GM15510 (cell line): ENCODE measurements around the gene ANP32E.

Source experiments
- POLR2A ChIP-seq: IDR thresholded peaks from 3 replicates; pipeline ENCODE4 v1.6.1; 2011; ENCODE audit warnings: borderline replicate concordance; ENCODE audit not compliant: insufficient read length; ENCODE audit errors: extremely low read depth

ANP32E gene

GRCh38 chr1:150234566-150235293, 1.2 kb downstream of the ANP32E start:
- peak; percentile 83 for TF ChIP-seq POLR2A

- TF ChIP-seq POLR2A: no peak
Observed at GRCh38 chr1:150234309-150234565, 1.7 kb downstream of the ANP32E start.

GRCh38 chr1:150233359-150234308, 2.3 kb downstream of the ANP32E start:
- TF ChIP-seq POLR2A: no peak

- TF ChIP-seq POLR2A: no peak
Observed at GRCh38 chr1:150227228-150227627, 8.7 kb downstream of the ANP32E start.

GRCh38 chr1:150226486-150226885, 9.4 kb downstream of the ANP32E start:
- no peak for TF ChIP-seq POLR2A

- TF ChIP-seq POLR2A: no peak
Observed at GRCh38 chr1:150225546-150225945, 10.4 kb downstream of the ANP32E start.

- TF ChIP-seq POLR2A: no peak
Observed at GRCh38 chr1:150224983-150225382, 10.9 kb downstream of the ANP32E start.

- no peak for TF ChIP-seq POLR2A
Observed at GRCh38 chr1:150221552-150221951, 14.4 kb downstream of the ANP32E start.

- TF ChIP-seq POLR2A: peak; percentile 54
Observed at GRCh38 chr1:150213170-150214098, 22.5 kb downstream of the ANP32E start.

GRCh38 chr1:150212070-150212469, 23.8 kb downstream of the ANP32E start:
- no peak for TF ChIP-seq POLR2A

GRCh38 chr1:150210706-150211105, 25.2 kb downstream of the ANP32E start:
- no peak for TF ChIP-seq POLR2A

- TF ChIP-seq POLR2A: no peak
Observed at GRCh38 chr1:150210091-150210490, 25.8 kb downstream of the ANP32E start.

- no peak for TF ChIP-seq POLR2A
Observed at GRCh38 chr1:150207281-150207971, 28.5 kb downstream of the ANP32E start.

- TF ChIP-seq POLR2A: no peak
Observed at GRCh38 chr1:150196417-150196816, 39.5 kb downstream of the ANP32E start.
